GM12874 (cell line): ENCODE measurements around the gene SLA2.

Source experiments
- CTCF ChIP-seq: IDR thresholded peaks from 2 replicates; pipeline ENCODE4 v1.5.1; 2011; ENCODE audit warnings: low read depth, mild to moderate bottlenecking, control low read depth, low read length, moderate library complexity; ENCODE audit not compliant: insufficient read depth

Gene SLA2

GRCh38 chr20:36620917-36621316, 25.1 kb downstream of the SLA2 start:
- no peak for TF ChIP-seq CTCF

- TF ChIP-seq CTCF, result no peak
Measured at GRCh38 chr20:36614781-36615557, 31.0 kb downstream of the SLA2 start.

- TF ChIP-seq CTCF, result no peak
Measured at GRCh38 chr20:36613974-36614373, 32.0 kb downstream of the SLA2 start.

- no peak for TF ChIP-seq CTCF
Measured at GRCh38 chr20:36611625-36612024, 34.4 kb downstream of the SLA2 start.

- no peak for TF ChIP-seq CTCF
Measured at GRCh38 chr20:36607586-36608387, 38.2 kb downstream of the SLA2 start.

GRCh38 chr20:36606158-36607066, 39.6 kb downstream of the SLA2 start:
- TF ChIP-seq CTCF, result no peak
